ENCODE data around the gene INSC.

- no peak for TF ChIP-seq FOXM1 (IDR thresholded peaks at IDR 0.05; ENCODE audit: borderline replicate concordance, low read depth)
- TF ChIP-seq EP300 (IDR thresholded peaks at IDR 0.05; ENCODE audit: borderline replicate concordance), result no peak
- no peak for TF ChIP-seq CEBPB (IDR thresholded peaks at IDR 0.05)
- TF ChIP-seq TAF1 (IDR thresholded peaks at IDR 0.05; ENCODE audit: low read depth), result no peak
- TF ChIP-seq, protein P1, sequence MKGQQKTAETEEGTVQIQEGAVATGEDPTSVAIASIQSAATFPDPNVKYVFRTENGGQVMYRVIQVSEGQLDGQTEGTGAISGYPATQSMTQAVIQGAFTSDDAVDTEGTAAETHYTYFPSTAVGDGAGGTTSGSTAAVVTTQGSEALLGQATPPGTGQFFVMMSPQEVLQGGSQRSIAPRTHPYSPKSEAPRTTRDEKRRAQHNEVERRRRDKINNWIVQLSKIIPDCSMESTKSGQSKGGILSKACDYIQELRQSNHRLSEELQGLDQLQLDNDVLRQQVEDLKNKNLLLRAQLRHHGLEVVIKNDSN (IDR thresholded peaks at IDR 0.05), result no peak
- TF ChIP-seq EGR1 (IDR thresholded peaks at IDR 0.05), result no peak
- TF ChIP-seq REST (IDR thresholded peaks at IDR 0.05; ENCODE audit: low read depth), result no peak
- TF ChIP-seq TCF12 (IDR thresholded peaks at IDR 0.05; ENCODE audit: low read depth), result no peak
- no peak for TF ChIP-seq CREB1 (IDR thresholded peaks at IDR 0.05; ENCODE audit: low read depth)
- TF ChIP-seq, protein P2, sequence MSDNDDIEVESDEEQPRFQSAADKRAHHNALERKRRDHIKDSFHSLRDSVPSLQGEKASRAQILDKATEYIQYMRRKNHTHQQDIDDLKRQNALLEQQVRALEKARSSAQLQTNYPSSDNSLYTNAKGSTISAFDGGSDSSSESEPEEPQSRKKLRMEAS (IDR thresholded peaks at IDR 0.05), result no peak
- no peak for TF ChIP-seq RAD21 (IDR thresholded peaks at IDR 0.05; ENCODE audit: low read depth)
- TF ChIP-seq TEAD4 (IDR thresholded peaks at IDR 0.05), result no peak
- TF ChIP-seq YY1 (IDR thresholded peaks at IDR 0.05; ENCODE audit: low read depth), result no peak
Observed at GRCh38 chr11:15127341-15127740, 12.6 kb downstream of the INSC start.
